ENCODE results near the gene NUDCD3. TPM values are rescaled to one million over a fixed set of nuclear protein-coding genes. Genes with fewer than 3 reads are reported as not detected.

NUDCD3 gene
- total and polyA plus RNA-seq, 2 of the 8 experiments (the other 6 are each of a cell fraction or from before 2014, with no cell fraction given): 35.2 to 93.7 TPM

DNA sequence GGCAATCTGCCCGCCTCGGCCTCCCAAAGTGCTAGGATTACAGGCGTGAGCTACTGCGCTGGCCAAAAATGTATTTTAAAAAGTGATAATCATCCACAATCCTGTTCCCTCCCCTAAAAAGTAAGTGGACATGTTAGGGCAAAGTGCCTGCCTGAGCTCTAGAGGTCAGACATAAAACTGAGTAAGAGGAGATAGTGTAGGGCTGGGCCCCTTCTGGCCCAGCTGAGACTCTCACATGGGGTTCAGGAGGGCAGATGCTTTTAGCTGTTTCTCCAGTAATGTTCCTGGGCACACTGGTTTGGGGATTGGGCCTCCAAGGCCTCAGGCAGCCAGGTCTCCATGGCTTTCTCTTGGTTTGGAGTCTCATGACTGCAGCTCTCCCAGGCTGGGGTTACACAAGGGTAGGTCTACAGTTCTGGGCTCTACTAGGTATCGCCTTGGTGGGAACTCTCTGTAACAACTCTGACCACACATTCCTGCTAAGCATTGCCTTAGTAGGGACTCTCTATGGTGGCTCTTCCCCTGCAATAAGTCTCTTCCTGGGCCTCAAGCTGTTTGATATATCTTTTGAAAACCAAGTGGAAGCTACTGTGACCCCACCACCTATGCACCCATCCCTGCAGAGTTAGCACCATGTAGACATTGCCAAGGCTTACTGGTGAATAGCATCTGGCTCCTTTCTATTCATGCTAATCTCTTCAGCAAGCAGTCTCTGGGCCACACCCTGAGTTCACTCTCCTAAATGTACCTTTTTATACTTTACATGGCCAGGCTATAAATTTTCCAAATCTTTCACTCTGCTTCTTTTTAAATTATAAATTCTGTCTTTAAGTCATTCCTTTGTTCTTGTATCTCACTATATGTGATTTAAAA is 6.9 kb upstream of the NUDCD3 start:
- Histone ChIP-seq H3K23ac (ENCODE audit: insufficient read length) (no peak overlapping the region), H2BK5ac (ENCODE audit: low read depth, low read length) (no peak overlapping the region), H3K4me2 (ENCODE audit: insufficient read depth in 1 of 2, low read depth in 2 of 2, low read length in 2 of 2) (no peak overlapping the region), H3K56ac (replicated peaks; ENCODE audit: insufficient read length, low read depth, low read length) (no peak overlapping the region), H3K9me3 (ENCODE audit: insufficient read depth in 2 of 2, low read depth in 1 of 2, low read length in 1 of 2) (no peaks in the 10 kb centered on the region), H3K23me2 (ENCODE audit: low read depth, low read length) (no peaks in the 10 kb centered on the region), H2BK12ac (ENCODE audit: low read depth, low read length) (no peak overlapping the region), H4K8ac (ENCODE audit: extremely low read depth, insufficient read depth, low read length) (no peak overlapping the region), H2BK20ac (ENCODE audit: low read length) (no peak overlapping the region), H3K27me3 (replicated peaks in 1 of 4; ENCODE audit: control insufficient read depth in 3 of 4, extremely low read depth in 1 of 4, insufficient read depth in 3 of 4, low read length in 3 of 4) (no peaks in the 10 kb centered on the region), H3K4ac (replicated peaks; ENCODE audit: insufficient read length, low read depth, low read length) (no peak overlapping the region), H3K27ac (ENCODE audit: low read depth, low read length) (no peak overlapping the region), H4K91ac (replicated peaks; ENCODE audit: insufficient read length, low read length) (no peak overlapping the region), H2BK120ac (replicated peaks; ENCODE audit: low read depth, low read length) (no peak overlapping the region), H3K36me3 (ENCODE audit: control insufficient read depth in 2 of 4, insufficient read depth in 4 of 4, low read length in 3 of 4) (no peaks in the 10 kb centered on the region), H4K20me1 (replicated peaks in 1 of 2; ENCODE audit: control insufficient read depth in 1 of 2, insufficient read depth in 2 of 2, low read length in 2 of 2) (no peaks in the 10 kb centered on the region), H3K9ac (replicated peaks in 1 of 4; ENCODE audit: extremely low read depth in 1 of 4, low read depth in 3 of 4, low read length in 3 of 4) (no peak overlapping the region), H2AK5ac (ENCODE audit: low read depth, low read length) (no peak overlapping the region), H2BK15ac (ENCODE audit: low read length) (no peak overlapping the region), H3K14ac (ENCODE audit: insufficient read length) (no peak overlapping the region), H3K79me2 (ENCODE audit: control insufficient read depth in 1 of 2, insufficient read depth in 2 of 2, low read length in 2 of 2) (no peaks in the 10 kb centered on the region), H3K18ac (ENCODE audit: extremely low read depth, low read length) (no peak overlapping the region), H4K5ac (ENCODE audit: insufficient read length, low read depth, low read length) (no peak overlapping the region), H2AFZ (ENCODE audit: low read length) (peak overlapping the region; percentile 77; the same call in 1 of the 2 replicates), H3K4me3 (ENCODE audit: extremely low read depth in 1 of 4, insufficient read depth in 2 of 4, low read depth in 3 of 4, low read length in 4 of 4) (no peak overlapping the region), H3K4me1 (replicated peaks in 1 of 4; ENCODE audit: control insufficient read depth in 3 of 4, insufficient read depth in 4 of 4, low read length in 3 of 4) (no peaks in the 10 kb centered on the region), H3K79me1 (ENCODE audit: low read depth, low read length) (no peaks in the 10 kb centered on the region)
- FAIRE-seq: no peak
- ChIA-PET CTCF (ENCODE audit: partially characterized antibody) (interaction anchor here (0.8 to 2.2 kb wide), 2 partner anchors 38 to 62 kb away, joined by 3 to 5 read pairs; no protein-coding TSS in a partner anchor), POLR2A (ENCODE audit: partially characterized antibody) (no interaction called here)
- WGBS, 2 experiments (ENCODE audit: extremely low coverage in 1 of 2, insufficient coverage in 1 of 2, insufficient read length in 1 of 2, insufficient replicate concordance in 2 of 2, low coverage in 1 of 2, low lambda C conversion rate in 2 of 2, missing lambda C conversion rate in 1 of 2): 83% methylated on average over 5 of the region's 5 CpGs; no CpG with 5 or more reads in 1 of the 2 experiments
- no peak for TF ChIP-seq SP1 (IDR thresholded peaks at IDR 0.05; ENCODE audit: low read depth, low read length)
- no peak for DNase-seq (ENCODE audit: low read depth in 1 of 2, low spot score in 2 of 2)

All from H1 (cell line).